Neuron (in vitro differentiated cells): ENCODE results near the gene NDEL1.

ENCODE experiments used
- H2AFZ ChIP-seq: one replicate; pipeline ENCODE4 v1.6.1; 2013; ENCODE audit warnings: low read depth, mild to moderate bottlenecking, inconsistent platforms, low read length, moderate library complexity
- H3K27me3 ChIP-seq: one replicate; pipeline ENCODE4 v1.6.1; 2013; ENCODE audit warnings: low read length; ENCODE audit not compliant: insufficient read depth
- H3K36me3 ChIP-seq: one replicate; pipeline ENCODE4 v1.6.1; 2013; ENCODE audit warnings: low read length; ENCODE audit not compliant: insufficient read depth
- H3K4me1 ChIP-seq: one replicate; pipeline ENCODE4 v1.6.1; 2013; ENCODE audit warnings: low read length; ENCODE audit not compliant: insufficient read depth
- H3K4me3 ChIP-seq: 2 replicates; pipeline ENCODE4 v1.5.1; 2013; ENCODE audit warnings: mild to moderate bottlenecking, low read length, moderate library complexity
- H3K9me3 ChIP-seq: one replicate; pipeline ENCODE4 v1.6.1; 2013; ENCODE audit warnings: low read length

Gene NDEL1

DNA sequence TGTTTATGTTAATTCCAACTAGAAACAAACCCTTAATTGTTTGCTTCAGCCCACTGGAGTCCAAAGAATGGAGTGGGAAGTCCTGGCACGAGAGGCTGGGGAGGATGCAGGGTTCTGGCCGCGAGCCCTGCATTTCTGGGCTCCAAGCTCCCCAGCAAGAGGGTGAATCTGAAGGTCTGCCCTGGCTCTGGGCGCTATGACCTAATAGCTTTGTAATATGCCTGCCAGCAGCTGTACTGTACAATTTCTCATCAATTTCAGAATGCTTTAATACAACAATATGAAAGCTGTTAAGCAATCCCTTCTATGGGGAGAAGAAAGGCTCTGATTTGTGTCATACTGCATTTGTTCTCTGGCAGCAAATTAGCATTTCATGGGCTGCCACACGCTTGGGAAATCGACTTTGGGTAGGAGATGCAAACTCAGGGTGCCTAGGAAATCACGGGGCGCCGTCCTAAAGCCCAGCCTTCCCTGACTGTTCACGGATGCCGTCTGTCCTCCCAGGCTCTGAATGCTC, 43.8 kb downstream of the NDEL1 start:
- Histone ChIP-seq H3K4me3 (no peak overlapping the region), H3K27me3 (no peaks in the 10 kb centered on the region), H3K9me3 (peaks cover 1% of the 10 kb centered on the region), H2AFZ (no peak overlapping the region), H3K4me1 (no peaks in the 10 kb centered on the region), H3K36me3 (peaks cover 98% of the 10 kb centered on the region)

DNA sequence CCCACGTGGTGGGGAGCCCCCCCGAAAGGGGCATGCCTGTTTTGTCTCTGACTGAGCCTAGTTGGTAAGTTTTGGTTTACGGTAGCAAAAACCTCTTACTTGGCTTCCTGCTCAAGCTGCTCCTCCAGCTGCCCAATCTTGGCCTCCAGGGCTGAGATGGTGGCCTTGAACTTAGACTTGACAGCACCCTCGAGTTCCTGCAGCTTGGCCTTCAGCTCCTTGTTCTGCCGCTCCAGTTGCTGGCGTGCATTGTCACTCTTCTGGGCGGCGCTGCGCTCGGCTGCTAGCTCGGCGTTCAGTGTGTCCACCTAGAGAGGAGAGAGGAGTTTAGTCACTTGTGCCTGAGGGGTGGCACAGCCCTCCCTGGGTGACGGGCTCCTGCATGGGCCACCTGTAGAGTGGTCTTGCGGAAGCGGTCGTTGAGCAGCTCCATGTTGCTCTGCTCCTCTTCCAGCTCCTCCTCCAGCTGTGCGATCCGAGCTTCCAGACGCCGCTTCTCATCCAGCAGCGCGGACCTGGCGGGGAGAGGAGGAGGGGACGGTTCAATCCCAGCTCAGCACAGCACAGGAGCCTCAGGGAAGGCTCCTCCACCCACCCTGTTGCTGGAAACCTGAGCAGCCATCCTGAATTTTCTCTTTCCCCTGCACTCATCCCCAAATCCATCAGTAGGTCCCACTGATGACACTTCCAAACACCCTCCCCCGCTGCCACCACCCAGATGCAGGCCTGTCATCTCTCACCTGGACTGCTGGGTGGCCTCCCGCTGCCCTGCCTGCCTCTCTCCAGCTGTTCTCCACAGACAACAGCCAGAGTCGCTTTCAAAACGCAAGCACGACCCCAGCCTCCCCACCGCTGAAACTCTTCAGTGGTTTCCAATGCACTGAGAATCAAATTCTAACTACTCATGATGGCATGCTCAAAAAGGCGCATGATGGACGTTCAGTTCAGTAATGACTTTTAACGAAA, 44.6 kb downstream of the NDEL1 start:
- Histone ChIP-seq H2AFZ (no peak overlapping the region), H3K4me1 (no peaks in the 10 kb centered on the region), H3K27me3 (no peaks in the 10 kb centered on the region), H3K9me3 (peaks cover 5% of the 10 kb centered on the region), H3K36me3 (peaks cover 98% of the 10 kb centered on the region), H3K4me3 (no peak overlapping the region)

DNA sequence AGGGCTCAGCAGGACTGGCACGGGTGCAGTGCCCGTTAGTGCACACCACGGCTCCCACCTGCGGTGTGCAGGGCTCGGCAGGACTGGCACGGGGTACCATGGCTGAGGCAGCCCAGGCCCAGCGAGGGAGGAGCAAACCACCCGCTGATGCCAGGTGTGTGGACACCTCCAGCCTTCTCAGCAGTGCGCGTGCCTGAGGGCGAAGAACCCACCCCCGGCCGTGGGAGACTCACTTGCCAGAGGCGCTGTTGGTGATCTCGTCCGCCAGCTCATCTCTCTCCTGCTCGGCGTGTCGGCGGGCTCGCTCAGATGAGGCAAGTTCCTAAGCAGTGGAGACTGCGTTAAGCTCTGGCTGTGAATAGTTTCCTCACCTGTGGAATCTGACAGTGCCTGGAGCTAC, 45.4 kb downstream of the NDEL1 start:
- no peak overlapping the region for H2AFZ ChIP-seq
- H3K9me3 ChIP-seq = peaks cover 10% of the 10 kb centered on the region
- H3K4me1 ChIP-seq = no peaks in the 10 kb centered on the region
- H3K27me3 ChIP-seq = no peaks in the 10 kb centered on the region
- H3K36me3 ChIP-seq = peaks cover 97% of the 10 kb centered on the region
- H3K4me3 ChIP-seq = no peak overlapping the region

DNA sequence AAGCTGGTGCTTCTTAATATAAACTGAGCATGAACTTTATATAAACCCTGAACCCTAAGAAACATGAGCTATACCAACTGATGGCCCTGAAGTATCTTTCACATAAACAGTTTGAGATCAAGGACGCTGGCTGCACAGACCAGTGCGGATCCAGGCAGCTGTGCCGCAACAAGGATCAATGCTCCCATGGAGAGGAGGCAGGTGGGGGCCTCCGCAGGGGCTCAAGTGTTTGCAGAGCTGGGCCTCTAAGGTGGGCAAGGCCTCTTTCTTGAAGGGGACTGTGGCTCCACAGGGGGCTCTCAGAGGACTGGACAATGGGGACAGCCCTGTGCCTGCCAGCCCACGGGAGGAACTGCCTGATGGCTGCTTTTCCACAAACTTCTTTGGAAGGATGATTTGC, 46.0 kb downstream of the NDEL1 start:
- Histone ChIP-seq H3K4me3 (no peak overlapping the region), H3K36me3 (peaks cover 97% of the 10 kb centered on the region), H3K27me3 (no peaks in the 10 kb centered on the region), H3K4me1 (no peaks in the 10 kb centered on the region), H3K9me3 (peaks cover 10% of the 10 kb centered on the region), H2AFZ (no peak overlapping the region)

DNA sequence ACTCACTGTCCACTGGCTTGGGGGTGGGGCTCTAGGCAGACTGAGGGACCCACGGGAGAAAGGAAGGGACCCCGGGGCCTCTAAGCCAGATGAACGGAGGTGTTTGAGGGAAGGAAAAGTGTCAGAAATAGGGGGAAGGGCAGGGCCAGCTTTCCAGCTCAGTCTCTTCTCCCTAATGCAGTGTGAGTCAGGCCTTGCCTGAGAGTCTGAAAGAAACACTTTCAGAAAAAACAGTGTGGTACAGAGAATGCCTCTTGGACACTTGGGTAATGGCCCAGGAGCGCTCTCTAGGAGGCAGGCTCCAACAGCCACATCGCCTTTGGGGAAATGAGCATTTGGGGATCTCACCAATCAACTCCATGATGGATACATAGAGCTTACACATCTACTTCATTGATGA, 46.9 kb downstream of the NDEL1 start:
- Histone ChIP-seq H3K4me3 (no peak overlapping the region), H3K9me3 (peaks cover 10% of the 10 kb centered on the region), H2AFZ (no peak overlapping the region), H3K4me1 (no peaks in the 10 kb centered on the region), H3K36me3 (peaks cover 97% of the 10 kb centered on the region), H3K27me3 (no peaks in the 10 kb centered on the region)

DNA sequence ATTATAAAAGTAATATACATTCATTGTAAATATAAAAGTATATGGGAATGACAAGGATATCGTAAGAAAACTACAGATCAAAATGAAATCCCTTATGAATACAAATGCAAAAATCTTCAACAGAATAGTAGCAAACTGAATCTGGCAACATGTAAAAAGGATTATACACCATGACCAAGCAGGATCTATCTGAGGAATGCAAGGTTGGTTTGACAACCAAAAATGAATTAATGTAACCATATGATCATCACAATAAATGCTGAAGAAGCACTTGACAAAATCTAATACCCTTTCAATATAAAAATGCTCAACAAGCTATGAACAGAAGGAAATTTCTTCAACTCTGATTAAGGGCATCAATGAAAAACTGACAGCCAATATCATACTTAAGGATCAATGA, 48.8 kb downstream of the NDEL1 start:
- Histone ChIP-seq H3K36me3 (peaks cover 96% of the 10 kb centered on the region), H3K9me3 (peaks cover 10% of the 10 kb centered on the region), H3K4me3 (no peak overlapping the region), H3K4me1 (no peaks in the 10 kb centered on the region), H2AFZ (no peak overlapping the region), H3K27me3 (no peaks in the 10 kb centered on the region)

DNA sequence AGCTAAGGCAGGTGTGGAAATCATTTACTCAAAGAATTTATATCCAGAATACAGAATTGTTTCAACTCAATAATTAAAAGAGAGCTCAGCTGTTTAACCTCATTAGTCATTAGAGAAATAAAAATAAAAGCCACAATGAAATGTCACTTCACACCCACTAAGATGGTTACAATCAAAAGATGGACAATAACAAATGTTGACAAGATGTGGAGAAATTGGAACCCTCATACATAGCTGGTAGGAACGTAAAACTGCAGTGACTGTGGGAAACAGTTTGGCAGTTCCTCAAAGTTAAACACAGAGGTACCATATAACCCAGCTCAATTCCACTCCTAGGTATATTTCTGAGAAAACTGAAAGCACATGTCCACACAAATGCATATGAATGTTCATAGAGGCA, 49.8 kb downstream of the NDEL1 start:
- H2AFZ ChIP-seq = no peak overlapping the region
- H3K4me1 ChIP-seq = no peaks in the 10 kb centered on the region
- no peaks in the 10 kb centered on the region for H3K27me3 ChIP-seq
- peaks cover 10% of the 10 kb centered on the region for H3K9me3 ChIP-seq
- no peak overlapping the region for H3K4me3 ChIP-seq
- H3K36me3 ChIP-seq = peaks cover 96% of the 10 kb centered on the region

DNA sequence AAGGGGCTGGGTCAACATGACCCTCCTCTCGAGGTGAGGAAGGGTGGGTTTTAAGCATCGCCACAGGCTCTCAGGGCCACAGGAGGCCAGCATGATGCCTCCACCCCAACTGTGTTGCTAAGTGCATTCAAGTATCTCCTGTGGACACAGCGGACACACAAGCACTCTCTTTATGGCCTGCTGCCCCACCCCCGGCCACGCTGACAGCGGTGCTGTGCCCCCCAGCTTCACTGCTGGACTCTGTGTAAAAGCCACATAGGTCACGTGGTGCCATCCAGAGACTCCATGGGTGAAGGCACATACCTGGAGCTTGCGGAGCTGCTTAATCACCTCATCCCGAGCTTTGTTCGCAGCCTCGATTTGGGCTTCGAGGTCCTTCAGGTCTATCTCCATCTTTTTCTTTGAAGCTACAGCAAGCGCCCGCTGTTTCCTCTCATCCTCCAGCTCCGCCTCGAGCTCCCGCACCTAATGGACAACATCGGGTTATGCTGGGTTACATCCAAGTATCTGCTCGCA, 51.5 kb downstream of the NDEL1 start:
- Histone ChIP-seq H3K36me3 (peaks cover 96% of the 10 kb centered on the region), H3K4me1 (no peaks in the 10 kb centered on the region), H3K4me3 (no peak overlapping the region), H2AFZ (no peak overlapping the region), H3K9me3 (peaks cover 10% of the 10 kb centered on the region), H3K27me3 (no peaks in the 10 kb centered on the region)

DNA sequence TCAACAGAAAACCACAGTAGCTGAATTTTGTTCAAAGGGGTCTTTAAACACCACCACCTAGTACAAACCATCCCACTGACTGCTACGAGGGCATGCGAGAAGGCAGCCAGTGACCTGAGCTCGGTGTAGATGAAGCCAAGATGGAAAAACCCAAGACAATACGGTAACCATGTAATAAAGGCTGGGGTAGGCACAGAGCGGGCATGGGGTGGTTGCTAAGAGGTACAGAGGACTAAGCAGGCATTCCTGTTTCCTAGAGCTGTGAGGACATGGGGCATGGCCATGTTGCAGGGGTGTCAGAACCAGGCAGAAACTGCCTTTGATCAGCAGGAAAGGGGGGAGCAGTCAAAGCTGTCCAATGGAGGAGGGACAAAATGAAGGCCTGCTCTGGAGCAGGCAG, 52.1 kb downstream of the NDEL1 start:
- peaks cover 10% of the 10 kb centered on the region for H3K9me3 ChIP-seq
- peaks cover 96% of the 10 kb centered on the region for H3K36me3 ChIP-seq
- H2AFZ ChIP-seq = no peak overlapping the region
- no peaks in the 10 kb centered on the region for H3K27me3 ChIP-seq
- no peaks in the 10 kb centered on the region for H3K4me1 ChIP-seq
- no peak overlapping the region for H3K4me3 ChIP-seq

DNA sequence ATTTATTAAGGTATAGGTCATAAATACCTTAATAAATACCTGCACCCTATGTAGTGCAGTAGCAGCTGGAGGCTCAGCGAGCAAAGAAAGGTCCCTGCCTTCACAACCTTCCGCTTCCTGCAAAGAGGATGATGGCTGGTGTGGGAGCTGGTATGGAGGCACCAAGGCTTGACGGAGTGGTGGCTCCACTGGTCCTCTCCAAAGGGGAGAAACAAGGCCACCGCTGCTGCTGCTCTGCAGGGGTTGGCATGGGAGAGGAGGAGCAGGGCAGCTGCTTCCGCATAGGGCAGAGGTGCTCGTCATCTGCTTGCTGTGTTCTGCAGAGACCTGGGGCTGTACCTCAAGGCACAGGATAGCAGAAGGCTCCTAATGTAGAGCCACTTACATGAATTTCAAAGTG, 52.8 kb downstream of the NDEL1 start:
- H2AFZ ChIP-seq = no peak overlapping the region
- H3K36me3 ChIP-seq = peaks cover 96% of the 10 kb centered on the region
- peaks cover 10% of the 10 kb centered on the region for H3K9me3 ChIP-seq
- no peaks in the 10 kb centered on the region for H3K4me1 ChIP-seq
- H3K4me3 ChIP-seq = no peak overlapping the region
- no peaks in the 10 kb centered on the region for H3K27me3 ChIP-seq

DNA sequence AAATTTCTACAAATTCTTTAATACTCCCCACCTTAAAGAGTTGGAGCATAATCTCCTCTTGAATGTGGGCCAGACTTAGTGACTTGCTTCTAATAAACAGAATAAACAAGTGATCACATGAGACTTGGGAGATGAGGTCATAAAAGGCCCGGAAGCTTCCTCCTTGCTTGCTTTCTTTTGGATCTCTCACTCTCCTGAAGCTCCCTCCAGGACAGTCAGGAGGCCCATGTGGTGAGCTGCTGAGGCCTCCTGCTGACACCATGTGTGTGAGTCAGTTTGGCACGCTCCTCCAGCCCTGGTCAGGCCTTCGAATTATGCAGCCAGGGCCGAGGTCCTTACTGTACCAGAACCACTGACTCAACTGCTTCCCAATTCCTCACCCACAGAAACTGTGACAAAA, 53.2 kb downstream of the NDEL1 start:
- Histone ChIP-seq H3K36me3 (peaks cover 95% of the 10 kb centered on the region), H3K27me3 (no peaks in the 10 kb centered on the region), H3K4me1 (no peaks in the 10 kb centered on the region), H3K4me3 (no peak overlapping the region), H3K9me3 (peaks cover 10% of the 10 kb centered on the region), H2AFZ (no peak overlapping the region)

DNA sequence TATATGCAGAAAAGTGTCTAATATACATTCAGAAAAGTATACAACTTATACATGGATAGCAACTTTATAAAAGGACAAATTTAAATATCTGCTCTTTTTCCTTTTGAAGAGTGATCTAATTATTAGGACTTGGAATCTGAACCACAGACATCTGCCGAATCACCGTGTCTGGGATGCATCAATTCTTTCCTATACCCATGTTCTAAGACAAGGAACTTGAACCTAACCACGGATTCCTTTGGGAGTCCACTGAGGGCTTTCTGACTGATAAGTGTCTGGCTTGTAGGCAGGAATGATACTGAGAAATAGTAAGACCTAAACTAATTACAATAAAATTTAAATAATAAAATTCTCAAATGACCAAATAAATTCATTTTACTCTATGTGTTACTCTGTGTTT, 54.2 kb downstream of the NDEL1 start:
- no peaks in the 10 kb centered on the region for H3K27me3 ChIP-seq
- H3K36me3 ChIP-seq = peaks cover 97% of the 10 kb centered on the region
- H3K4me1 ChIP-seq = no peaks in the 10 kb centered on the region
- H3K9me3 ChIP-seq = peaks cover 5% of the 10 kb centered on the region
- H3K4me3 ChIP-seq = no peak overlapping the region
- no peak overlapping the region for H2AFZ ChIP-seq

DNA sequence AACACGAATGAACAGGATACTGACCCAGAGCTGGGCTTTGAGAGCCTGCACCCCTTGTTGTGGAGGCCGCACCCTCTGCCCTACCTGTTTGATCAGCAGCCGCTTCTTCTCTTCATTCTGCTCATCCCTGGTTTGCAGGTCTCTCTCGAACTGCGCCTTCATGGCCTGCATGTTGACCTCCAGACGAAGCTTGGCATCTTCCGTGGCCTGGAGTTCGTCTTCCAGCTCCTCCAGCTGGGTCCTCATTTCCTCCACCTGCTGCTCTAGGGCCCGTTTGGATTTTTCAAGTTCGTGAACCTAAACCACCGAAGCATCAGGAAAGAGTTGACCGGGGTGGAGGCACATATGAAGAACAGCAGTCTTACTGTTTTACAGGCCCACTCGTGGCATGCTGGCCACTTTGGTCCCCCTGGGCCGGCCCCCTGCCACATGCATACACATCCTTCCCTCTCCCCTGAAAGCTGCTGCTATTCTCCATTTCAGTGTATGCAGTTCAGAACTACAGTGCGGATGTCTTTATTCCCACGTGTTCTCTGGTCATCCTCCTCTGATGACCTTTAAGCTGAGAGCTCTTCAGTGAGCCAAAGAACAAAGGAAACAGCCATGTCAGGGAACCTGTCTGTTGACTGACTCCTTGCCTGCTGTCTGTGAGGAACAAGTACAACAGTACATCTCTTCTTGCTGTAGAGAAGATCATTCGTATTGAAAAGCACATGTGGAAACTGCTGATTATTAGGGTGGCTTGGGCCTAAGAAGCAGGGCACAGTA, 54.8 kb downstream of the NDEL1 start:
- Histone ChIP-seq H3K36me3 (peaks cover 97% of the 10 kb centered on the region), H3K4me1 (no peaks in the 10 kb centered on the region), H3K4me3 (no peak overlapping the region), H2AFZ (no peak overlapping the region), H3K27me3 (no peaks in the 10 kb centered on the region), H3K9me3 (peaks cover 5% of the 10 kb centered on the region)
